OCI-LY3 (cell line): Measurements from ENCODE around the gene GMPR.

Experiments
- EZH2phosphoT487 ChIP-seq: fragments of 200-600 bp; shearing (Covaris generic); IDR thresholded peaks from 2 replicates; pipeline ENCODE4 v1.6.1; 2018; ENCODE audit warnings: antibody characterized with exemption, mixed run types, low read depth
- TF ChIP-seq, protein P1 (sequence below): fragments of 200-600, 300-600 bp; sonication (generic); IDR thresholded peaks from 2 replicates; pipeline ENCODE4 v1.5.1; 2014; ENCODE audit warnings: antibody characterized with exemption, low read length, low read depth

DNA sequence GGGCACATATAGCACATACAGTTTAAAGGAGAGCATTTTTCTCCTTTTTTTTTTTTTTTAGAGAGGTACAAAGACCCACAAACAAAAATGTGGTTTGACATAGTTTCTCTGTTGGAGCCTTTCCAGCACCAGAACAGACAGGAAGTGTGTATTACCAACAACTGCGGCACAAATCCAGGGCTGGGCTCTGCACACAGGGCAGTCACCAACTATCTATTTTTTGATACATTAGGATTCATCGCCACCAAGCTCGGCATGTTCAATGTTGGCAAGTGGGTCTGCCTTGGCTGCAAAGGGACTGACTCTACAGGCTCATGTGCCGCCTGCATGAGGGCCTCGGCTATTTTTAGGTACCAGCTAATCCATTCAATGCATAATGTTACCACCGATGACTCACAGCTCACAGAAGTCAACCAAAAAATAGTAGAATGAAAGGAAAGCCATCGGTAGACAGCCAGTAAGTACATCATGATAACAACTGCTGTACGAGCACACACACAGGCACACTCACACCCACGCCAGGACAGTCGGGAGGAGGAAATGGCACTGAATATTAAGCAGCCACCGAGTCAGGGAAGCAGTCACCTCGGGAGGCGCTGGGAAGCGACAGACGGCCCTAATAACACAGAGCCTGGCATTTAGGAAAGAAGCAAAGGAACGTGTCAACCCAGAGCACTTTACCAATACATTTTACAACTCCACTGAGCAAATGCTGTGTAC, 81.6 kb downstream of the GMPR start:
- TF ChIP-seq, protein P1, sequence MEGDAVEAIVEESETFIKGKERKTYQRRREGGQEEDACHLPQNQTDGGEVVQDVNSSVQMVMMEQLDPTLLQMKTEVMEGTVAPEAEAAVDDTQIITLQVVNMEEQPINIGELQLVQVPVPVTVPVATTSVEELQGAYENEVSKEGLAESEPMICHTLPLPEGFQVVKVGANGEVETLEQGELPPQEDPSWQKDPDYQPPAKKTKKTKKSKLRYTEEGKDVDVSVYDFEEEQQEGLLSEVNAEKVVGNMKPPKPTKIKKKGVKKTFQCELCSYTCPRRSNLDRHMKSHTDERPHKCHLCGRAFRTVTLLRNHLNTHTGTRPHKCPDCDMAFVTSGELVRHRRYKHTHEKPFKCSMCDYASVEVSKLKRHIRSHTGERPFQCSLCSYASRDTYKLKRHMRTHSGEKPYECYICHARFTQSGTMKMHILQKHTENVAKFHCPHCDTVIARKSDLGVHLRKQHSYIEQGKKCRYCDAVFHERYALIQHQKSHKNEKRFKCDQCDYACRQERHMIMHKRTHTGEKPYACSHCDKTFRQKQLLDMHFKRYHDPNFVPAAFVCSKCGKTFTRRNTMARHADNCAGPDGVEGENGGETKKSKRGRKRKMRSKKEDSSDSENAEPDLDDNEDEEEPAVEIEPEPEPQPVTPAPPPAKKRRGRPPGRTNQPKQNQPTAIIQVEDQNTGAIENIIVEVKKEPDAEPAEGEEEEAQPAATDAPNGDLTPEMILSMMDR = no peak
- TF ChIP-seq EZH2phosphoT487 = no peak
